AG08396 (cell line): ENCODE data around the gene TRPT1.
"Not testable (repeated sequence)": the region's sequence is repeated elsewhere in the genome, so short reads cannot be mapped to it uniquely, and the experiment has no call there.

Experiments used
- DNase-seq: peaks from one replicate; pipeline ENCODE4 v3.0.0; 2012; ENCODE audit warnings: low spot score, mixed read lengths

Gene TRPT1

DNA sequence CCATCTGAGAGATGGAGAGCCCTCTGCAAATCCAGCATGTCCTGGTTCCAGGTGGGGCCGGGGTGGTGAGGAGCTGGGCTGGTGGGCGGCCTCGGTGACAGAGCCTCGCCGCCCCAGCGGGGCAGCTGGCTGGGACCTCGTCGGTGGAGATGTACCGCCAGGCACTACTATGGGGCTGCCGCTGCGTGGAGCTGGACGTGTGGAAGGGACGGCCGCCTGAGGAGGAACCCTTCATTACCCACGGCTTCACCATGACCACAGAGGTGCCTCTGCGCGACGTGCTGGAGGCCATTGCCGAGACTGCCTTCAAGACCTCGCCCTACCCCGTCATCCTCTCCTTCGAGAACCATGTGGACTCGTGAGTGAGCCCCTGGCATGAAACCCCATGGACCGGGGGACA lies 32.4 kb upstream of the TRPT1 start:
- no peak for DNase-seq

DNA sequence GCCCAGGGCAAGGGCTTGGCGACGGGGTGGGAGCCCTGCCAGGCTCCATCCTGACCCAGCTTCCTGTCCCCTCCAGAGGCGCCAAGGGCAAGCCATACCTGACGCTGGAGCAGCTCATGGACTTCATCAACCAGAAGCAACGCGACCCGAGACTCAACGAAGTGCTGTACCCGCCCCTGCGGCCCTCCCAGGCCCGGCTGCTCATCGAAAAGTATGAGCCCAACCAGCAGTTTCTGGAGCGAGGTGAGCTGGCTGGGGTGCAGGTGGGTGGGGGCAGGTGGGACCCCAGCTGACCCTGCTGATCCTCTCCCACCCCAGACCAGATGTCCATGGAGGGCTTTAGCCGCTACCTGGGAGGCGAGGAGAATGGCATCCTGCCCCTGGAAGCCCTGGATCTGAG lies 30.3 kb upstream of the TRPT1 start:
- DNase-seq, result no peak

DNA sequence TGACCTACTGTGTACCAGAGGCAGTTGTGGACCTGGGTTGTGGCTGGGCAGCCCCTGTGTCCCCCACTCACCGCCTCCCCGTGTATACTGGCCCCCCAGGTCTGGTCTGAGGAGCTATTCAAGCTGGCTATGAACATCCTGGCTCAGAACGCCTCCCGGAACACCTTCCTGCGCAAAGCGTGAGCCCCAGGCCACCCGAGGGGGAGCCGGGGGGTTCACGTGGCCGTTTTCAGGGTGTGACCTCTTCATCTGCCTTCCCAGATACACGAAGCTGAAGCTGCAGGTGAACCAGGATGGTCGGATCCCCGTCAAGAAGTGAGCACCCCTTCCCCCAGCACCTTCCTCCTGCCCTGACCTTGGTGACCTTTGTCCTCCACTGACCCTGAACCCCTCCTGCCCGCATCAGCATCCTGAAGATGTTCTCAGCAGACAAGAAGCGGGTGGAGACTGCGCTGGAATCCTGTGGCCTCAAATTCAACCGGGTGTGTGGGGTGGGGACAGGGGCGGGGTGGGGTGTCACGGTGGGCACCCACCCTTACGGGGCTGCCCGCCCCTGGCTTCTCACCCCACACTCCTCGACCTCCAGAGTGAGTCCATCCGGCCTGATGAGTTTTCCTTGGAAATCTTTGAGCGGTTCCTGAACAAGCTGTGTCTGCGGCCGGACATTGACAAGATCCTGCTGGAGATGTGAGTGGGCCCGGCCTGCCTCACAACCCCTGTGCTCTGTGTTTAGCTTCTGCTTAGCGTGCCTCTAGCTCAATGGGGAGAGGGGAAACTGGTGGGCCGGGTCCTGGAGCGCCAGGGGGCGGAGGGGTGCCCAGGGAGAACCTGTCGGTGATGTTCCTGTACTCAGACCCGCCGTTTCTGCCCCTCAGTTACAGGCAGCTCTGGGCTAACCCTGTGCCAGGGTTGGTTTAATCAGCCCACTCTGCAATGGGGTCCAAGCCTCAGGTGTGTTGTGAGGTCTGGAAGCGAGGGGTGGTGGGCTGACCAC lies 29.4 kb upstream of the TRPT1 start:
- no peak for DNase-seq

DNA sequence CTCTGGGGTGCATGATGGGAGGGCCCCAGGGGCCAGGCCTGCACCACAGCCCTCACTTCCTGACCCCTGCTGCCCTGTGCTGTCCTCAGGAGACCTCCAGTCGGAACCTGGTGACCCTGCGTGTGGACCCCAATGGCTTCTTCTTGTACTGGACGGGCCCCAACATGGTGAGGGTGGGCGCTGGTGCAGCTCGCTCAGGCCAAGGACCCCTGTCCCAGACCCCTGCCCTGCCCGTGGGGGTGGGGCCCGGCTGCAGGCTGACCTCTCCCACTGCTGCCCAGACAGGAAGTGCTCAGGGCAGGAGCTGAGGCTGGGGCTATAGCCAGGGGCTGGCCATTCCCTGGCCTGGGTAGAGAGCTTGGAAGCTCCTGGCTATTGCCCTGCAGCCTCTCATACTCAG lies 28.3 kb upstream of the TRPT1 start:
- DNase-seq, result no peak

DNA sequence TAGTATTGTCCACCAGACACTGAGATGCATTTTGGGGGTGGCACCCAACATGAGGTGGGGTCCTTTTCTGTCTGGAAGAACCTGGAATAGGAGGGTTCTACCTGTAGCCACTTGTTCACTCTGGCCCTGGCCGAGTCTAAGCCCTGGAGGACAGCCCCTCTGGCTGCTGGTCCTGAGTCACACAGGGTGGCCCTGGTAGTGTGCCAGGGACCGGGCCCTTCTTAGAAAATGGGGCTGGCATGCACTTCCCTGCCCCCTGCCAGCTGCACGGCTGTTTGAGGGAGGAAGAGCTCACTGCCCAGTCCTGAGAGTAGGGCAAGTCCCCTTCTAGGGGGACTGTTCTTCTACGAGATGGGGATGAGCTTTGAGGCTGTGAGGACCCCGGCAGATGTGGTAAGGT lies 27.5 kb upstream of the TRPT1 start:
- peak; percentile 57 for DNase-seq

DNA sequence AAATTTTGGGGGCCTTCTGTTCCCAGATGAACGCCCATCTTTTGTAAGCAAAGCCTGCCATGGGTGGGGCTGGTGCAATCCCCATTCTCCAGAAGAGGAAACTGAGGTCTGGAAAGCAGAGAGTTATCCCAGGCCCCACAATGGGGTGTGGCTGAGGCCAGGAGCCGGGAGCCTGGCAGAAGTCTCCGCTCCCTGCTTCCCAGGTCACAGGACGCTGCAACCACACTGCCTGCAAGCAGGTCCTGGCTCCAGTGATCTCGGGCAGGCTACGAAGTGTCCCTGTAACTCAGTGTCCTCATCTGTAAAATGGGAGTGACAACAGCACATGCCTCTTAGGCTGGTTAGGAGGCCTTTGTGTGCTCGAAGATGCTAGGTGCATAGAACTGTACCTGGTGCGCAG lies 27.1 kb upstream of the TRPT1 start:
- no peak for DNase-seq

DNA sequence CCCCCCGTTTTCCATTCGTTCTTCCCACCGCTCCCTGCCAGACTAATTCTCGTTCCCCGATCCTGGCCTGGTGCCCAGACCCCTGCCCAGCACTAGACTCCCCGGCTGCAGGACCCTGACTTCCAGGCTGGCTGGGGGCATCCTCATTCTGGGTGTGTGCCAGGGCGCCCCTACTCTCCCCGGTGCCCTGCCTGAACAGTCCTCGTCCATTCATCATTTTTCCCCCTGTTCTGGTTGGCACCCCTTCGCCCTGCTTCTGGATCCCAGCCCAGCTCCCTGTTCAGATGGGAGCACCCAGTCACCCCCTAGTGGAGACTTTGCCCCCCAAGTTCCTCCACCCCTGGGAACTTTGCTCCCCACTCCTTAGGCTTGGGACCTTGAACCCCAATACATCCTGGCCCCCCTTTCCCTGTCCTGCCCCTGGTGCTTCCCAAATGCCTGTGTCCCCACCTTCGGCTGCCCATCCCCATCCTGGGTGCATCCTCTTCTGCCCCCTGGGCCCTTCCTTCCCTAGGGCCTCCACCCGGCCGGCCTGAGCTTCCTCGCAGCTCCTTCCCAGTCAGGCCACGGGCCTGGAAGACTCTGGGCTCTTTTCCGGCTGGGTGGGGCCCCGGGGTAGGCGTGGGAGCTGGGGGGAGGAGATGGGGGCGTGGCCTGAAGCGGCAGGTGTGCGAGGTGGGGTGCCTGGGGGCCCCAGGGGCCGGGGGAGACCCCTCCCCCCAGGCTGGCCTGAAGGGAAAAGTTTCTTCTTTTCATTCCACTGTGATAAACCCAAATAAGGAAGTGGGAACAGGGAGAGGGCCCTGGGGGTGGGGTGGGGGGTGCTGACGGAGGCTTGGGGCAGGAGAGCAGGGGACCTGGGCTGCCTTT lies 26.3 kb upstream of the TRPT1 start:
- peak; percentile 78 for DNase-seq

DNA sequence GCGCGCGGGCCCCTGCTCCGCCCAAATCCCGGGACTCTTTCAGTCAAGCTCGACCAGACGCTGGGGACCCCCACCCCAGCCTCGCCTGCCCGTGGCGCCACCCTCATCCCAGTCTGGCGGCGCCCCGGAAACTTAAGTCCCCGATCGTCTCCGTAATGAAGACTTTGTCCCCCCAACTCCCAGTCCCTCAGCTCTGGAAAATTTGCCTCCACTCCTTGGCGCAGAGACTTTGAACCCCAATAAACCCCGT lies 25.7 kb upstream of the TRPT1 start:
- DNase-seq, result no peak

DNA sequence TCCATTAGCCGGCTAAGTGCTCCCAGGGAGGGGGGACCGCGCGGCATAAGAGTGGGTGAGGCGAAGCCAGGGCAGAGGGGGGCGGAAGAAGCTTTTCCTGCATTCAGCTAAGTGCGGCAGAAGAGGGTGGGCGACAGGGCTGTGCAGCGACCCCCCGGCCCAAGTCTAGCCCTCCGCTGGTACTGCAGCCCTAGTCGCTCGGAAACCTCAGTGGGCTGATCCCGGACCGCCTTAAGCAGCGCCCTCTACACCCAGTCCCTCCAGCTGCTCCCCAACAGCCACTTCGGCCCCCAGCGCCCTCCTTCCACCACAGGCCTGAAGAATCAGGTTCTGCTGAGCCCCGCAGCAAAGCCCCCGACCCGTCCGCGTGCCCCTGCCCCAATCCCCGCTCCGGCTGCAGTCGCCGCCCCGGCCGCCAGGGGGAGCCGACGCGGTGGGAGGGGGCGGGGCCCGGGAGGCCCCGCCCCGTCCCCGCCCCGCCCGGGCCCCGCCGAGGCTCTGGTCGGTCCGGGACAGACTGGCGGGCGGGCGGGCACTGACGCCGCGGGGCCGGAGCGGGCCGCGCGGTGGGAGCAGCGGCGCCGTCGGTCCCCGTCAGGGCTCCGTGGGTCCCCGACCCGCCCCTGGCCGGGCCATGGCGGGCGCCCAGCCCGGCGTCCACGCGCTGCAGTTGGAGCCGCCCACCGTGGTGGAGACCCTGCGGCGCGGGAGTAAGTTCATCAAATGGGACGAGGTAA lies 25.2 kb upstream of the TRPT1 start, which contains the start of gene PLCB3:
TSS of gene PLCB3 (plus strand) at position 515 of the 737 bp plus-strand sequence. CDS start at position 635, 120 bp downstream.
- peak; percentile 92 for DNase-seq

DNA sequence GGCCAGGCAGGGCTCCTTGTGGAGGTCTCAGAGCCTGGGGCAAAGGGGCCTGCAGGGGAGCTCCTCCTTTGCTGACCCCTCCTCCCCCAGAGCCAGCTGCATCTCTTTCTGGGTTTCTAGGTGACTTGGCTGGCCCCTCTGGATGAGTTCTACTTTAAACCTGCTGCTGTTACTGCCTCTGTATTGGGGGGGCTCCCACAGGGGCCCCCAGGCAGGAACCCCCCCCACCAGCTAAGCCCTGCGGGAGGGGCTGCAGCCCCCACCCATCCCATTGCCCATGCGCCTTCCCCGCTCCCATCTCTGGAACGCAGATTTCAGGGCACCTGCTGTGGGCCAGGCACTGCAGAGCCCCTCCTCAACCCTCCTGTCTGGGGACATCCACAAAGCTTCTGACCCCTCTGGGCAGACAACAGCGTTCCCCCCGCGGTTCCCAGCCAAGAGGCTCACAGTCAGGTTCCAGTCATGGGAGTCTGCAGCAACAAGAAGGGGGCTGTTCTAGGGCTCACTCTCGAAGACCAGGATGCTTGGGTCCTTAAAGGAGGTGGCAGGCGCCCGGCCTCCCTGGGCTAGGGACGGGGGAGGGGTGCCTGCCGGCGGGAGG lies 24.5 kb upstream of the TRPT1 start:
- DNase-seq, result no peak

DNA sequence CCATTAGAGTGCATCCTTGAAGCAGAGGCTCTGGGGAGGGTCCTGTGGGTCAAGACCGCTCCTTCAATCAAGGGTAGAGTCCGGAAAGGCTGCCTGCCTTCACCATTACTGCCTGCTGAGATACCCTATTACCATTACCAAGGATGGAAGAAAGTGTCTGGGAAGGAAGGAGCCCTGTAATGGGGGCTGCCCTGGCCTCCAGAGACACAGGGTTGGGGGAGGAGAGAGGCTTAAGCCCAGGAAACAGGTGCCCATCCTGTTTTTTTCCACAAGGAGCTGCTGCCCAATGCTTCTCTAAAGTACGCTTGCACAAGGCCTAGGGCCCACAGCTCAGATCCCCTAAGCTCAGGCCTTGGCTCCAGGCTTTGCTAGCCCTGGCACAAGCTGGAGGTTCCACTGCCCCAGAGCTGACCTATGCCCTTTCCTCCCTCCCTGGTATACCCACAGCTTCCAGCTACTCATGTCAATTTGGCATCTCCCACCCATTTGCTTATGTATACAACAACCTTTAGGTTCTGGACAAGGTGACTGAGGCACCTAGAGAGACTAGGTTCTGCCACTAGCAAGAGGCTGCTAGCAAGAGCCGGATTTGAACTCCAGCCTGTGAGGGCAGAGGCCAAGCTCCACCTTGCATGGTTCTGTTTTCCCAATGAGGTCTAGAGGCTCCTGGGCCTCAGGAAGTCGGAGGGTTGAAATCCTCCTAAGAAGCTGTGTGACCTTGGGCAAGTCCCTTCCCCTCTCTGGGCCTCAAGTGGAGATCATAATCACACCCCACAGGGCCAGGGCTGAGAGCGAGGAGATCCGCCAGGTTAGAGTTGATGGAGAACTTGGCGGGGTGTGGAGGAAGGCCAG lies 23.8 kb upstream of the TRPT1 start:
- no peak for DNase-seq

DNA sequence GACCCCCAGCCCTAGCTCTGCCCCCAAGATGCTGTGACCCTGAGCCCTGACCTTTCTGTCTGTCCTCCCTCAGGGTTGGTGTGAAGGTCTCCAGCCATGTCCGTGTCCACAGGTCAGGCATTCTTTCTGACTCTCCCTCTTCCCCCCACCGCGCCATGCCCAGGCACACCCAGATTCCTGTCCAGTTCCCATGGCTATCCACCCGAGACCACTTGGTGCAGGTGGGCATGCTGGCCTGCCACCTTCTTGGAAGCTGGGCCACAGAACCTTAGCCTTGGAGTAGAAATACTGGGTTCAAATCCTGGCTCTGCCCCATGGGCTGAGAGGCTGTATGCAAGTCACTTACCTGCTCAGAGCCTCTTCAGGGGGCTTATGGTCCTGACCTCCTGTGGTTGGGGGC lies 23.1 kb upstream of the TRPT1 start:
- DNase-seq, result no peak

DNA sequence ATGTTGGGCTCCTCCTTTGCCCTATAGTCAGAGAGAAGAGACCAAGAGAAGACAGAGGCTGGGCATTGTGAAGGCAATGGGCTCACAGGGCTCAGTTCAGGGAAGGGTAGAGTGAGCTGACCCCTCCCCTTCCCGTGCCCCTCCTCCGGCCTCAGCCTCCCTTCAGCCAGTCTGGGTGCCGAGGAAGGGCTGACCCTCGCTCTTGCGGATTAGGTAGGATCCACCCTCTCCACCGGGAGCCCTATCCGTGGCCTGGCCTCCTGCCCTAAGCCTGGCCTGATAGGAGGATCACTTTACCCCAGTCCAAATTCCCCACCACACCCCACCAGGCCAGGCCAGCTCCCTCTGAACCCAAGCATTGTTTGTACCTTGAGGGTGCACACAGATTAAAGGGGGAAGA lies 22.6 kb upstream of the TRPT1 start:
- DNase-seq, result no peak

DNA sequence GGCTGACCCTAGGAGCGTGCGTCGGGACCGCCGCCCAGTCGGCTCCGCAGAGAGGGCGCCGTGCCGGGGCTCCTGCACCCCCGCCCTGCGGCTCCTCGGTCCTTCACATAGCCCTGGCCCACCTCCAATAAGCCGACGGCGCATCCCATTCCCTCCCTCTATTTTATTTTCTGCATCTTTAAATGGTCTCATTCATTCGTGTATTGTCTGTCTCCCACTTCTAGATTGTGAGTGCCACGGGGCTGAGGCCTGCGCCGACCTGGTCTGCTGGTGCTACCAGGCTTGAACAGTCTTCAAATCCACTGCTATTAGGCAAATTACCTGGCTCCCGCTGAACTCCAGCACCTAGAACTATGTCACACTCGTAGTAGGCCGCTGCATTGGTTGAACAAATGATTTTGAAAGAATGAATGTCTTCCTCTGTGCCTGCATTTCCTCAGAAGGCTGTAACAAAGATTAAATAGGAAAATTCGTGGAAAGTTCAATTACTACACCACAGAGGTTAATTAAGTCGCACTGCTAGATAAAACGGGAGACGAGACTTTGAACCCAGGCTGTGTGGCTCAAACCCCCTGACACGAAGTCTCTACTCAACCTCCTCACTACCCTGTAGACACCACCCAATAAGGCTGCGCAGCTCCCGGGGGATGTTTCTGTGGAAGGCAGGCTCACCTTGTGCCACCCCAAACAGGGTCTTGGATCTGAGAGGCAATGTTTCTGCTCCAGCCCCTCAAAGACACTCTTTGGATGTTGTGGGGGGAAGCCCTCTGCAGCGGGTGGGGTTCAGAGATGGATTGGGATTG lies 21.9 kb upstream of the TRPT1 start:
- DNase-seq, result no peak

DNA sequence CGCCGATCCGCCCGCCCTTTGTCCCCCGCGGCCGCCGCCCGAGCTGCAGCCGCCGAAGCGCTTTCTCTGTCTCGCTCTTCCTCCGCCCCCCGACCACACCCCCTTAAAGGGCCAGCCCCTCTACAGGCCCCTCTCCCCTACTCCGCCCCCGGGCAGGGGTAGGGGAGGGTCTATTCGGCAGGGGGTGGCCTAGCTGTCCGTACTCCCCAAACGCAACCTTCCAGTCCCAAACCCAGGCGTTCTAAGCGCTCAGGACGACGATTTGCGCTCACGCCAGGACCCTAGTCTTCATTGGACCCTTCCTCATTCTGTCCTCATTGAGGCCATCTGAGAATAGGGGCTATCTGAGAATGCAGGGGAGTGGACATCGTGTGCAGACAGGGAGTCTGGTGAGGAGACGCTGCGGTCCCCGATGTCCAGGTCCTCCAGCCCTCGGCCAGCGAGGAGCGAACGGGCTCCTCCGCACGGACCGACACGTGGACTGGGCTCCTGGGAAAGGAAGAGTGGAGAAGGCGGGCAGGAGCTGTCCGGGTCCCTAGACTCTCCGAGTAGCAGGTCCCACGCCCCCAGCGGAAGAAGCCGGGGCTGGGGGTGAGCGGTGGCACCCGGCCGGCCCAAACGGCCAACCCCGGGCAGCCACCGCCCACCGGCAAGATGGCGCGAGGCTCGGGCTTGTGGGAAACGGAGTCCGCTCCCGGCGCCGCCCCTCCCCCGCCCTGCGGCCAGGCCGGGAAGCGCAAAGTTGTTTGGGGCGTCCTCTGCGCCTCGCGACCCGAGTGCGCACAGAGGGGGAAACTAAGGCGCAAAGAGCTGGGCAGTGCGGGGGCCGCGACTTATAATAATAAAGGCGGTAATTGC lies 21.1 kb upstream of the TRPT1 start, which contains the start of gene PPP1R14B:
TSS of gene PPP1R14B (minus strand) at position 73 of the 858 bp plus-strand sequence. CDS start 270 bp downstream, outside the sequence.
- DNase-seq, result peak; percentile 94

DNA sequence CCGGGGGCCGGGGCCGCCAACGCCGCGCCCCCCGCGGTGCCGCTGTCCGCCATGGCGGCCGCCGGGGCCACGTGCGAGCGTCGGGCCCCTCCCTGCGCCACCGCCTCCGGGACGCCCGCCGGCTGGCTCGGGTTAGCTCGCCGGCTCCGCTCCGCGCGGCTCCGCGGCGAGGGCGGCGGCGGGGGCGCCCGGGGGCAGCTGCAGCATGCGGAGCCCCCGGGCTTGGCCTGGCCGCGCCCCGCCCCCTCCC lies 20.6 kb upstream of the TRPT1 start:
- DNase-seq, result not testable (repeated sequence)

DNA sequence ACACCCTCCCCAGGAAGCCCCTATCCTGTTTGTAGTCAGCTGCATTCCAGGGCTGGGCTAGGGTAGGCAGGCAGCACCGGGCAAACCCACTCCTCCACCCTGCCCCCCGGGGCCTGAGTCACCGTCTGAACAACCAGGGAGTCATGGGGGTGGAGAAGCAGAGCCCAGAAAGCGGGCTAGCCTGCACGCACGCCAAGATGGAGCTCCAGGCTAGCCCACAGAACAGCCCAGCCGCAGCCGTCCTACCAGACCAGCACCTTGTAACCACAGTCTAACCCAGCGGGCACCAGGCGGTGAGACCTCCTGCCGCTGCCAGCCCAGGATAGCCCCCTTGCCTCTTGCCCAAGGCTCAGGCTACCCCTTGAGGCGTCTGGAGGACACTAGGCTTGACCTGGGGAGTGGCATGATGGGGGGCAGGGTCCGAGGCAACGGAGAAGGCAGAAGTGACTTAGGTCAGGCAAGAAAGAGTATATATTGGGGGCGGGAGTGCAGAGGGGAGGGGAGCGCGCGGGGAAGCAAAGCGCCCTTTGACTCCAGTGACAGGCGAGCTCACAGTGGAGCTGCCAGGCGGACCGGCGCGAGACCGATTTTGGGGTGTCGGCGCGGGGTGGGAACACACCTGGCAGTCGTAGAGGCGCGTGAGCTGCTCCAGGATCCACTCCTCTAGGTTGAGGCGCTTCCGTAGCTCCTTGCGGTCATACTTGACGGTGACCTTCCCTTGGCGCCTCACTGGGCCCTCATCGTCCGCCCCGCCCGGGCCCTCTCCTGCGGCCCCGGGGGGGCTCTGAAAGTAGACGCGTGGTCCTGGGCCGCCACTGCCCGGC lies 20.0 kb upstream of the TRPT1 start:
- peak; percentile 88 for DNase-seq

DNA sequence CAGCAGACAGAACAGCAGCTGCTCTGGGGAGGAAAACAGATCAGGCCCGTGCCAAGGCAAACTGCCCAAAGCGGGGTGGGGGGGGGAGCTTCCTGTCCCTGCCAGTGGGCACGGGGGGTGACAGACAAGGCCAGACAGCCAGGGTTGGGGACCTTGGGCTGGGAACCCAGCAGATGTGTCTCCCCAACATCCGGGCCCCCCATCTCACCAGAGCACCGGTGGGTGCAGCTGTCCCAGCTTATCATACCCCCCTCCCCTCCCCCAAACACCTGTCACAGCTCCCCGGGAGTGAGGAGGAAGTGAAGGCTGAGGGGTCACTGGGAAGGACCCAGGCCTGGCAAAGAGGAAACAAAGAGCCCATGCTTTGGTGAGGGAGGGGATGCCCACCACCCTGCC lies 19.4 kb upstream of the TRPT1 start:
- no peak for DNase-seq
